ENCODE results near the gene BCKDK.

BCKDK gene

GRCh38 chr16:31078597-31079341 is 29.4 kb upstream of the BCKDK start:
- peaks cover 80% of the 10 kb centered on the region for H3K36me3 ChIP-seq (ENCODE audit: control insufficient read depth, low read length)
- H4K20me1 ChIP-seq (ENCODE audit: control insufficient read depth, insufficient read depth, low read depth, low read length): peaks cover 9% of the 10 kb centered on the region; the same call in 1 of the 2 replicates
- H3K27ac ChIP-seq (ENCODE audit: low read depth, low read length): no peak overlapping the region
- TF ChIP-seq, protein P1, sequence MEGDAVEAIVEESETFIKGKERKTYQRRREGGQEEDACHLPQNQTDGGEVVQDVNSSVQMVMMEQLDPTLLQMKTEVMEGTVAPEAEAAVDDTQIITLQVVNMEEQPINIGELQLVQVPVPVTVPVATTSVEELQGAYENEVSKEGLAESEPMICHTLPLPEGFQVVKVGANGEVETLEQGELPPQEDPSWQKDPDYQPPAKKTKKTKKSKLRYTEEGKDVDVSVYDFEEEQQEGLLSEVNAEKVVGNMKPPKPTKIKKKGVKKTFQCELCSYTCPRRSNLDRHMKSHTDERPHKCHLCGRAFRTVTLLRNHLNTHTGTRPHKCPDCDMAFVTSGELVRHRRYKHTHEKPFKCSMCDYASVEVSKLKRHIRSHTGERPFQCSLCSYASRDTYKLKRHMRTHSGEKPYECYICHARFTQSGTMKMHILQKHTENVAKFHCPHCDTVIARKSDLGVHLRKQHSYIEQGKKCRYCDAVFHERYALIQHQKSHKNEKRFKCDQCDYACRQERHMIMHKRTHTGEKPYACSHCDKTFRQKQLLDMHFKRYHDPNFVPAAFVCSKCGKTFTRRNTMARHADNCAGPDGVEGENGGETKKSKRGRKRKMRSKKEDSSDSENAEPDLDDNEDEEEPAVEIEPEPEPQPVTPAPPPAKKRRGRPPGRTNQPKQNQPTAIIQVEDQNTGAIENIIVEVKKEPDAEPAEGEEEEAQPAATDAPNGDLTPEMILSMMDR (IDR thresholded peaks at IDR 0.05; ENCODE audit: low read depth, low read length, poor library complexity, severe bottlenecking): no peak
- no peak for TF ChIP-seq EZH2phosphoT487 (IDR thresholded peaks at IDR 0.05; ENCODE audit: borderline replicate concordance, low read length)
- no peaks in the 10 kb centered on the region for H3K9me2 ChIP-seq (replicated peaks; ENCODE audit: control insufficient read depth, low read length)
- peaks cover 12% of the 10 kb centered on the region for H3K4me1 ChIP-seq (ENCODE audit: control insufficient read depth, low read length)
- peaks cover 69% of the 10 kb centered on the region for H3K79me2 ChIP-seq (ENCODE audit: control insufficient read depth, low read length)
- no peaks in the 10 kb centered on the region for H3K9me3 ChIP-seq (ENCODE audit: control insufficient read depth, insufficient read depth, low read length)
- H3K27me3 ChIP-seq (ENCODE audit: control insufficient read depth, low read length): no peaks in the 10 kb centered on the region
- H3K4me2 ChIP-seq (ENCODE audit: low read length): no peak overlapping the region
- H3K4me3 ChIP-seq (ENCODE audit: low read length): no peak overlapping the region
- 0 out of 2 replicates have a peak, but pooled peaks cover 1% of the 10 kb centered on the region for H3F3A ChIP-seq (ENCODE audit: control insufficient read depth, insufficient read depth)

GRCh38 chr16:31079342-31079944 is 28.7 kb upstream of the BCKDK start:
- H4K20me1 ChIP-seq (ENCODE audit: control insufficient read depth, insufficient read depth, low read depth, low read length): peaks cover 9% of the 10 kb centered on the region; the same call in 1 of the 2 replicates
- H3F3A ChIP-seq (ENCODE audit: control insufficient read depth, insufficient read depth): no peaks in the 10 kb centered on the region
- no peak overlapping the region for H3K4me3 ChIP-seq (ENCODE audit: low read length)
- H3K4me1 ChIP-seq (ENCODE audit: control insufficient read depth, low read length): peaks cover 12% of the 10 kb centered on the region
- no peaks in the 10 kb centered on the region for H3K9me2 ChIP-seq (replicated peaks; ENCODE audit: control insufficient read depth, low read length)
- no peak overlapping the region for H3K27ac ChIP-seq (ENCODE audit: low read depth, low read length)
- no peak for TF ChIP-seq EZH2phosphoT487 (IDR thresholded peaks at IDR 0.05; ENCODE audit: borderline replicate concordance, low read length)
- TF ChIP-seq, protein P1 (IDR thresholded peaks at IDR 0.05; ENCODE audit: low read depth, low read length, poor library complexity, severe bottlenecking): no peak
- H3K79me2 ChIP-seq (ENCODE audit: control insufficient read depth, low read length): peaks cover 68% of the 10 kb centered on the region
- H3K9me3 ChIP-seq (ENCODE audit: control insufficient read depth, insufficient read depth, low read length): no peaks in the 10 kb centered on the region
- H3K27me3 ChIP-seq (ENCODE audit: control insufficient read depth, low read length): no peaks in the 10 kb centered on the region
- H3K36me3 ChIP-seq (ENCODE audit: control insufficient read depth, low read length): peaks cover 85% of the 10 kb centered on the region
- H3K4me2 ChIP-seq (ENCODE audit: low read length): no peak overlapping the region

DNA sequence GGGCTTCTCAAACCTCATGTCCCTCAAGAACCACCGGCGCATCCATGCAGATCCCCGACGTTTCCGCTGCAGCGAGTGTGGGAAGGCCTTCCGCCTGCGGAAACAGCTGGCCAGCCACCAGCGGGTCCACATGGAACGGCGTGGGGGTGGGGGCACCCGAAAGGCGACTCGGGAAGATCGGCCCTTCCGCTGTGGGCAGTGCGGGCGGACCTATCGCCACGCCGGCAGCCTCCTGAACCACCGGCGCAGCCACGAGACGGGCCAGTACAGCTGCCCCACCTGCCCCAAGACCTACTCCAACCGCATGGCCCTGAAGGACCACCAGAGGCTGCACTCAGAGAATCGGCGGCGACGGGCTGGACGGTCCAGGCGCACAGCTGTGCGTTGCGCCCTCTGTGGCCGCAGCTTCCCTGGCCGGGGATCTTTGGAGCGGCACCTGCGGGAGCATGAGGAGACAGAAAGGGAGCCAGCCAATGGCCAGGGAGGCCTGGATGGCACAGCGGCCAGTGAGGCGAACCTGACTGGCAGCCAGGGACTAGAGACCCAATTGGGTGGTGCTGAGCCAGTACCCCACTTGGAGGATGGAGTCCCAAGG is 28.1 kb upstream of the BCKDK start:
- Histone ChIP-seq H3K79me2 (ENCODE audit: control insufficient read depth, low read length) (peaks cover 61% of the 10 kb centered on the region), H3F3A (ENCODE audit: control insufficient read depth, insufficient read depth) (no peaks in the 10 kb centered on the region), H3K27me3 (ENCODE audit: control insufficient read depth, low read length) (no peaks in the 10 kb centered on the region), H3K9me3 (ENCODE audit: control insufficient read depth, insufficient read depth, low read length) (no peaks in the 10 kb centered on the region), H3K4me1 (ENCODE audit: control insufficient read depth, low read length) (peaks cover 9% of the 10 kb centered on the region), H3K36me3 (ENCODE audit: control insufficient read depth, low read length) (peaks cover 86% of the 10 kb centered on the region), H3K4me3 (ENCODE audit: low read length) (no peak overlapping the region), H3K9me2 (replicated peaks; ENCODE audit: control insufficient read depth, low read length) (no peaks in the 10 kb centered on the region), H3K4me2 (ENCODE audit: low read length) (no peak overlapping the region), H4K20me1 (ENCODE audit: control insufficient read depth, insufficient read depth, low read depth, low read length) (0 out of 2 replicates have a peak, but pooled peaks cover 4% of the 10 kb centered on the region), H3K27ac (ENCODE audit: low read depth, low read length) (no peak overlapping the region)
- TF ChIP-seq, protein P1 (IDR thresholded peaks at IDR 0.05; ENCODE audit: low read depth, low read length, poor library complexity, severe bottlenecking): no peak
- no peak for TF ChIP-seq EZH2phosphoT487 (IDR thresholded peaks at IDR 0.05; ENCODE audit: borderline replicate concordance, low read length)
